ENCODE measurements around the gene COL15A1. TPM values are rescaled to one million over a fixed set of nuclear protein-coding genes. Genes with fewer than 3 reads are reported as not detected.
"Not testable (repeated sequence)": the region's sequence is repeated elsewhere in the genome, so short reads cannot be mapped to it uniquely, and the experiment has no call there.

Gene COL15A1
- total RNA-seq, 1 donor from 2014 or later = 11.8 TPM

- TF ChIP-seq, protein P1, sequence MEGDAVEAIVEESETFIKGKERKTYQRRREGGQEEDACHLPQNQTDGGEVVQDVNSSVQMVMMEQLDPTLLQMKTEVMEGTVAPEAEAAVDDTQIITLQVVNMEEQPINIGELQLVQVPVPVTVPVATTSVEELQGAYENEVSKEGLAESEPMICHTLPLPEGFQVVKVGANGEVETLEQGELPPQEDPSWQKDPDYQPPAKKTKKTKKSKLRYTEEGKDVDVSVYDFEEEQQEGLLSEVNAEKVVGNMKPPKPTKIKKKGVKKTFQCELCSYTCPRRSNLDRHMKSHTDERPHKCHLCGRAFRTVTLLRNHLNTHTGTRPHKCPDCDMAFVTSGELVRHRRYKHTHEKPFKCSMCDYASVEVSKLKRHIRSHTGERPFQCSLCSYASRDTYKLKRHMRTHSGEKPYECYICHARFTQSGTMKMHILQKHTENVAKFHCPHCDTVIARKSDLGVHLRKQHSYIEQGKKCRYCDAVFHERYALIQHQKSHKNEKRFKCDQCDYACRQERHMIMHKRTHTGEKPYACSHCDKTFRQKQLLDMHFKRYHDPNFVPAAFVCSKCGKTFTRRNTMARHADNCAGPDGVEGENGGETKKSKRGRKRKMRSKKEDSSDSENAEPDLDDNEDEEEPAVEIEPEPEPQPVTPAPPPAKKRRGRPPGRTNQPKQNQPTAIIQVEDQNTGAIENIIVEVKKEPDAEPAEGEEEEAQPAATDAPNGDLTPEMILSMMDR (IDR thresholded peaks at IDR 0.05; ENCODE audit: insufficient read depth, low read length, poor library complexity, severe bottlenecking) = no peak
- Histone ChIP-seq H3K4me3 (ENCODE audit: low read depth, low read length) (no peak overlapping the region), H3K36me3 (ENCODE audit: control insufficient read depth, insufficient read depth, low read length) (no peaks in the 10 kb centered on the region), H3K27me3 (ENCODE audit: control insufficient read depth, insufficient read depth, low read length) (no peaks in the 10 kb centered on the region)
- DNase-seq (ENCODE audit: low read depth) = no peak
These were observed 43.5 kb upstream of the COL15A1 start for GRCh38 chr9:98900244-98900643.

- no peaks in the 10 kb centered on the region for H3K36me3 ChIP-seq (ENCODE audit: control insufficient read depth, insufficient read depth, low read length)
- H3K27me3 ChIP-seq (ENCODE audit: control insufficient read depth, insufficient read depth, low read length) = no peaks in the 10 kb centered on the region
- no peak overlapping the region for H3K4me3 ChIP-seq (ENCODE audit: low read depth, low read length)
- TF ChIP-seq, protein P1 (IDR thresholded peaks at IDR 0.05; ENCODE audit: insufficient read depth, low read length, poor library complexity, severe bottlenecking) = no peak
- DNase-seq (ENCODE audit: low read depth) = no peak
These were observed 43.0 kb upstream of the COL15A1 start for GRCh38 chr9:98900725-98901124.

- H3K27me3 ChIP-seq (ENCODE audit: control insufficient read depth, insufficient read depth, low read length); DNase-seq (ENCODE audit: low read depth); H3K4me3 ChIP-seq (ENCODE audit: low read depth, low read length); H3K36me3 ChIP-seq (ENCODE audit: control insufficient read depth, insufficient read depth, low read length): not testable (repeated sequence)
These were observed 41.9 kb upstream of the COL15A1 start for GRCh38 chr9:98901843-98902242.

- TF ChIP-seq, protein P1 (IDR thresholded peaks at IDR 0.05; ENCODE audit: insufficient read depth, low read length, poor library complexity, severe bottlenecking) = no peak
- no peak for DNase-seq (ENCODE audit: low read depth)
- no peaks in the 10 kb centered on the region for H3K27me3 ChIP-seq (ENCODE audit: control insufficient read depth, insufficient read depth, low read length)
- H3K36me3 ChIP-seq (ENCODE audit: control insufficient read depth, insufficient read depth, low read length) = no peaks in the 10 kb centered on the region
- H3K4me3 ChIP-seq (ENCODE audit: low read depth, low read length) = no peak overlapping the region
These were observed 41.2 kb upstream of the COL15A1 start for GRCh38 chr9:98902516-98902915.

- H3K36me3 ChIP-seq (ENCODE audit: control insufficient read depth, insufficient read depth, low read length) = no peaks in the 10 kb centered on the region
- H3K4me3 ChIP-seq (ENCODE audit: low read depth, low read length) = no peak overlapping the region
- H3K27me3 ChIP-seq (ENCODE audit: control insufficient read depth, insufficient read depth, low read length) = no peaks in the 10 kb centered on the region
- TF ChIP-seq, protein P1 (IDR thresholded peaks at IDR 0.05; ENCODE audit: insufficient read depth, low read length, poor library complexity, severe bottlenecking) = no peak
- DNase-seq (ENCODE audit: low read depth) = no peak
These were observed 40.8 kb upstream of the COL15A1 start for GRCh38 chr9:98902925-98903324.

DNA sequence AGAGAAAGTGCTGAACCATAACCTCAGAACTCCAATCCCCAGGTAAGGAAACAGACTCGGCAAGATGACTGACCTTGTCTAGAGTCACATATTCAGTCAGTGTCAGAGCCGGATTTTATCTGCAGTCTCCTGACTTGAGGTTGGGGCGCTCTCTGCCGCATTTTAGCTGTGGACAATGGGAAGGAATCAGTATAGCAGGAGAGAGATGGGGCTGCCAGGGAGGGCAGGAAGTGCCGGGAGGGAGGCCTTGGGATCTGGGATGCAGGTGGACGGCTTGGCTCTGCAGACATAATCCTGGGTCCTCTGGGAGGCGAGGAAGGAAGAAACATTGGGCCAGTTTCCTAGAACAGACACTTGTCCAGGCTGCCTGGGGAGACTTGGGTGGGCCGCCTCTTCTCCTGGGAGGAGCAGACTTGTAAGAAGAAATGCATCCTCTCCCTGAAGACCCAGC lies 39.7 kb upstream of the COL15A1 start:
- no peak overlapping the region for H3K4me3 ChIP-seq (ENCODE audit: low read depth, low read length)
- no peak for DNase-seq (ENCODE audit: low read depth)
- TF ChIP-seq, protein P1 (IDR thresholded peaks at IDR 0.05; ENCODE audit: insufficient read depth, low read length, poor library complexity, severe bottlenecking) = no peak

More for the DNA sequence above, 39.7 kb upstream of the COL15A1 start:
- H3K27me3 ChIP-seq (ENCODE audit: control insufficient read depth, insufficient read depth, low read length) = no peaks in the 10 kb centered on the region
- no peaks in the 10 kb centered on the region for H3K36me3 ChIP-seq (ENCODE audit: control insufficient read depth, insufficient read depth, low read length)
